NCI-H2196 (cell line): Measurements from ENCODE around the gene ACTL7B.
"Not testable (repeated sequence)": the region's sequence is repeated elsewhere in the genome, so short reads cannot be mapped to it uniquely, and the experiment has no call there.

Experiments used
- DNase-seq: peaks from one replicate; lab custom pipeline; 2025; ENCODE audit not compliant: unreplicated experiment; lab: John Stamatoyannopoulos, UW

ACTL7B gene

GRCh38 chr9:108844856-108845255, 10.9 kb downstream of the ACTL7B start:
- DNase-seq: no peak

- DNase-seq: no peak
Measured at GRCh38 chr9:108844391-108844790, 11.4 kb downstream of the ACTL7B start.

GRCh38 chr9:108842610-108843295, 13.0 kb downstream of the ACTL7B start:
- DNase-seq: no peak

GRCh38 chr9:108839561-108839960, 16.2 kb downstream of the ACTL7B start:
- not testable (repeated sequence) for DNase-seq

GRCh38 chr9:108838017-108838416, 17.8 kb downstream of the ACTL7B start:
- no peak for DNase-seq

GRCh38 chr9:108837530-108837929, 18.3 kb downstream of the ACTL7B start:
- DNase-seq: no peak

GRCh38 chr9:108836781-108837180, 19.0 kb downstream of the ACTL7B start:
- no peak for DNase-seq

GRCh38 chr9:108836319-108836718, 19.5 kb downstream of the ACTL7B start:
- DNase-seq: no peak

- no peak for DNase-seq
Measured at GRCh38 chr9:108835831-108836230, 20.0 kb downstream of the ACTL7B start.

GRCh38 chr9:108834959-108835665, 20.7 kb downstream of the ACTL7B start:
- DNase-seq: no peak

GRCh38 chr9:108832179-108832500, 23.6 kb downstream of the ACTL7B start:
- DNase-seq: no peak

- no peak for DNase-seq
Measured at GRCh38 chr9:108831496-108832178, 24.1 kb downstream of the ACTL7B start.

- no peak for DNase-seq
Measured at GRCh38 chr9:108830272-108830671, 25.5 kb downstream of the ACTL7B start.

- DNase-seq: no peak
Measured at GRCh38 chr9:108823829-108824228, 32.0 kb downstream of the ACTL7B start.

GRCh38 chr9:108816037-108816436, 39.7 kb downstream of the ACTL7B start:
- DNase-seq: no peak

- DNase-seq: no peak
Measured at GRCh38 chr9:108815156-108815555, 40.6 kb downstream of the ACTL7B start.

GRCh38 chr9:108813951-108814601, 41.7 kb downstream of the ACTL7B start:
- peak; percentile 57 for DNase-seq

- DNase-seq: no peak
Measured at GRCh38 chr9:108812396-108813025, 43.3 kb downstream of the ACTL7B start.

- DNase-seq: peak; percentile 14
Measured at GRCh38 chr9:108811944-108812343, 43.8 kb downstream of the ACTL7B start.

- no peak for DNase-seq
Measured at GRCh38 chr9:108809269-108809668, 46.5 kb downstream of the ACTL7B start.
